Ascending aorta (tissue), 2 donors: Measurements from ENCODE around the gene LRTM2. TPM values are rescaled to one million over a fixed set of nuclear protein-coding genes. Genes with fewer than 3 reads are reported as not detected.

Experiments used
- DNase-seq, 2 donors: peaks; one replicate each; pipeline ENCODE4 v3.0.0-alpha.2; 2019; ENCODE audit warnings: low spot score in 2 of 2
- H3K27ac ChIP-seq, 2 donors: fragments of 200-600 bp; sonication (generic); one replicate each; pipeline ENCODE4 v1.5.1; 2016 to 2017; ENCODE audit warnings: mild to moderate bottlenecking in 1 of 2
- H3K27me3 ChIP-seq: fragments of 200-600 bp; sonication (generic); one replicate; pipeline ENCODE4 v1.5.1; 2017
- H3K36me3 ChIP-seq, 2 donors: fragments of 200-600 bp; sonication (generic); one replicate each; pipeline ENCODE4 v1.5.1; 2016
- H3K4me1 ChIP-seq, 2 donors: fragments of 200-600 bp; sonication (generic); one replicate each; pipeline ENCODE4 v1.5.1; 2016 to 2017; ENCODE audit warnings: mild to moderate bottlenecking in 1 of 2
- H3K4me3 ChIP-seq, 2 donors: fragments of 200-600 bp; sonication (generic); one replicate each; pipeline ENCODE4 v1.5.1; 2016 to 2017; ENCODE audit warnings: mild to moderate bottlenecking in 1 of 2
- H3K9me3 ChIP-seq, 2 donors: fragments of 200-600 bp; sonication (generic); one replicate each; pipeline ENCODE4 v1.5.1; 2016
- CTCF ChIP-seq, 3 experiments: fragments of 200-600 bp in 2 of 3; fragments of 450-650 bp in 1 of 3; sonication (generic) in 2 of 3; IDR thresholded peaks; one replicate each; pipeline ENCODE4 v1.5.1; 2016 to 2019; ENCODE audit warnings: antibody characterized with exemption in 3 of 3, mild to moderate bottlenecking in 1 of 3, moderate library complexity in 1 of 3
- intact Hi-C: fragments of 100-400 bp; cut with DNase I; formaldehyde crosslinking; loops from one replicate; pipeline ENCODE4 v1.15.1; 2023
- total RNA-seq: library from RNA; depleted of rRNA; stranded (reverse); fragments of >200 nt; gene quantifications from one replicate; pipeline ENCODE4 v1.1.0, GENCODE V29; 2016

Gene LRTM2
- total RNA-seq, 1 donor from 2014 or later = not detected

DNA sequence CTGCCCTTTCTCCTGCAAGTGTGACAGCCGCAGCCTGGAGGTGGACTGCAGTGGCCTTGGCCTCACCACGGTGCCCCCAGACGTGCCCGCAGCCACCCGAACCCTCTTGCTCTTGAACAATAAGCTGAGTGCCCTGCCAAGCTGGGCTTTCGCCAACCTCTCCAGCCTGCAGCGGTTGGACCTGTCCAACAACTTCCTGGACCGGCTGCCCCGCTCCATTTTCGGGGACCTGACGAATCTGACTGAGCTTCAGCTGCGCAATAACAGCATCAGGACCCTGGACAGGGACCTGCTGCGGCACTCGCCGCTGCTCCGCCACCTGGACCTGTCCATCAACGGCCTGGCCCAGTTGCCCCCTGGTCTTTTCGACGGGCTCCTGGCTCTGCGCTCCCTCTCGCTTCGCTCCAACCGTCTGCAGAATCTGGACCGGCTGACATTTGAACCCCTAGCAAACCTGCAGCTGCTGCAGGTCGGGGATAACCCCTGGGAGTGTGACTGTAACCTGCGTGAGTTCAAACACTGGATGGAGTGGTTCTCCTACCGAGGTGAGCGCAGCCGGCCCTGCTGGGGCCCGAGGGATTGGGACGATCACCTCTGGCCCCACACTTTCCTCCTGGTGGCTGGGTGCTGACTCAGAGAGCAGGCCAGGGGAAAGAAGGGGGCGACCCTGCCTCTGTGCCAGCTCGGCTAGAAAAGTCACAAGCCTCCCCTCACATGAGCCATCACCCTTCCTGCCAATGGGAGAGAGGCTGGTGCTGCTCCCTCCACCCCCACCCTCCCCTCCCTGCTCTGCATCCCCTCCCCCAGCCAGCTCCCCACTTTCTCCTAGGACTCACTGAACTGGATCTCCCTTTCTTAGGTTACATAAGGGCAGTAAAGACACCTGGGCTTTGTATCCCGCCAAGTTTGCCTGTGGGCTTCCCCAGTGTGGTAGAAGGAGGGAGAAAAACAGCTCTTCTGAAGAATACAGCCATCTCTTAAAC, 10.9 kb downstream of the LRTM2 start:
- DNase-seq = no peak
- intact Hi-C loops = no loop called here

GRCh38 chr12:1832801-1833595, 12.6 kb downstream of the LRTM2 start:
- no peak overlapping the region for H3K4me3 ChIP-seq
- H3K27me3 ChIP-seq = no peaks in the 10 kb centered on the region
- H3K9me3 ChIP-seq = no peaks in the 10 kb centered on the region
- H3K27ac ChIP-seq = no peak overlapping the region
- no peaks in the 10 kb centered on the region for H3K4me1 ChIP-seq
- TF ChIP-seq CTCF (IDR thresholded peaks at IDR 0.05) = no peak
- intact Hi-C loops = no loop called here
- DNase-seq = no peak
- H3K36me3 ChIP-seq = no peaks in the 10 kb centered on the region

More for the DNA sequence above, 10.9 kb downstream of the LRTM2 start:
- TF ChIP-seq CTCF (IDR thresholded peaks at IDR 0.05) = no peak
- Histone ChIP-seq H3K4me3 (no peak overlapping the region), H3K36me3 (no peaks in the 10 kb centered on the region), H3K9me3 (no peaks in the 10 kb centered on the region), H3K27ac (no peak overlapping the region), H3K27me3 (no peaks in the 10 kb centered on the region), H3K4me1 (no peaks in the 10 kb centered on the region)

- no peak for DNase-seq
- no peak overlapping the region for H3K27ac ChIP-seq
- no peaks in the 10 kb centered on the region for H3K36me3 ChIP-seq
- intact Hi-C loops = no loop called here
- no peaks in the 10 kb centered on the region for H3K27me3 ChIP-seq
- TF ChIP-seq CTCF (IDR thresholded peaks at IDR 0.05) = no peak
- no peak overlapping the region for H3K4me3 ChIP-seq
- H3K4me1 ChIP-seq = no peaks in the 10 kb centered on the region
- no peaks in the 10 kb centered on the region for H3K9me3 ChIP-seq
Measured at GRCh38 chr12:1833596-1834028, 13.2 kb downstream of the LRTM2 start.

DNA sequence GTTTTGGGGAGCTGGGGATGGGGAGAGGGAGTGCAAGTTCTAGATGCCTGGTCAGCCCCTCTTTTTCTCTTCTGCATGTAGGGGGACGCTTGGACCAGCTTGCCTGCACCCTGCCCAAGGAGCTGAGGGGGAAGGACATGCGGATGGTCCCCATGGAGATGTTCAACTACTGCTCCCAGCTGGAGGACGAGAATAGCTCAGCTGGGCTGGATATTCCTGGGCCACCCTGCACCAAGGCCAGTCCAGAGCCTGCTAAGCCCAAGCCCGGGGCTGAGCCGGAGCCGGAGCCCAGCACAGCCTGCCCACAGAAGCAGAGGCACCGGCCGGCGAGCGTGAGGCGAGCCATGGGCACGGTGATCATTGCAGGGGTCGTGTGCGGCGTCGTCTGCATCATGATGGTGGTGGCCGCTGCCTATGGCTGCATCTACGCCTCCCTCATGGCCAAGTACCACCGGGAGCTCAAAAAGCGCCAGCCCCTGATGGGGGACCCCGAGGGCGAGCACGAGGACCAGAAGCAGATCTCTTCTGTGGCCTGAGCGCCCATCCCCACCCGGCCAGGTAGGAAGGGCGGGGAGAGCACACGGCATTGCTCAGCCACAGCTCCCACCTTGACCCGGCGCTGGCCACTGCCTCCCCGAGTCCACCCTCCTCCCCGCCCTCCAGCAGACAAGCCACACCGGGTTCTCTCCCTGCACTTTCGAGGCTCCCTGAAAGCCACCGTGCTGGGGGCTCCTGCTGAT, 14.0 kb downstream of the LRTM2 start:
- TF ChIP-seq CTCF (IDR thresholded peaks at IDR 0.05) = no peak
- no peak overlapping the region for H3K4me3 ChIP-seq
- no peak overlapping the region for H3K27ac ChIP-seq
- H3K36me3 ChIP-seq = no peaks in the 10 kb centered on the region
- H3K27me3 ChIP-seq = no peaks in the 10 kb centered on the region
- H3K4me1 ChIP-seq = no peaks in the 10 kb centered on the region
- intact Hi-C loops = no loop called here
- DNase-seq = no peak
- no peaks in the 10 kb centered on the region for H3K9me3 ChIP-seq
